HG03064 (cell line): ENCODE results near the gene MID1.

ENCODE experiments used
- ATAC-seq: cut with Tn5 transposase; IDR thresholded peaks from one replicate; pipeline ENCODE4 v1.9.1; 2021; ENCODE audit warnings: low read depth; ENCODE audit not compliant: unreplicated experiment

Gene MID1

DNA sequence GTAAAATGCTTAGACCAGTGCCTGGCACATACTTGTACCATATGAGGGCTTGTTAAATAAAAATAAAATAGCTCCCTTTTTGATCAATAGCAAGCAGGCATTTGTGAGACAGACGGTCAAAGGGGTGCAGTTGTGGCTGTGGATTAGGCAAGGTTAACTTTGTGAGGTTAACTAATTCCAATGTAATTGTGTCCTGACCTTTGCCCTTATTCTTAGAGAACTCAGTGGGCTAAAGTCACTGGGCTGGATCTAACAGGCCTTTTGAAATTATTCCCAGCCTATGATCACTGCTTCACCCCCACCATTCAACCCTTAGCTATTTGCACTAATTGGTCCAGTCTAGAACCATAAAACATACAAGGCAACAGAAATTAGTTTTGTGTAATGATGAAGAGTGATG is 166.4 kb downstream of the MID1 start:
- no peak for ATAC-seq

DNA sequence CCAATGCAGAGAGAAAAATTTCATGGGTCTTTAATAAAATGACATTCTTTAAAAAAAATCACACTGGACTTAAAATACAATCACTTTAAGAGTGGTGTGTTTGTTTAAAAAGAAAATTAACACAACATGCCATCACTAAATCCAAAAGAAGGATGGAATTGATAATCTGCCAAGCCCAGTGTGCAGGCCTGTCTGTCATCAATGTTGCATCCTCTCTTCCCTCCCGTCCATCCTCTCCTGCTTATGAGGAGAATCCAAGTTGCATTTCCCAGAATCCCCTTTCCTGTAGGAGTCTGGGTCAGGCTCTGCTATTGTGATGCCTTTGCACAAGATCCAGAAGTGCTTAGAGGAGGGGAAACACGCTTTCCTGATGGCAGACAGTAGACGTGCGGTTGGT is 169.4 kb downstream of the MID1 start:
- no peak for ATAC-seq

DNA sequence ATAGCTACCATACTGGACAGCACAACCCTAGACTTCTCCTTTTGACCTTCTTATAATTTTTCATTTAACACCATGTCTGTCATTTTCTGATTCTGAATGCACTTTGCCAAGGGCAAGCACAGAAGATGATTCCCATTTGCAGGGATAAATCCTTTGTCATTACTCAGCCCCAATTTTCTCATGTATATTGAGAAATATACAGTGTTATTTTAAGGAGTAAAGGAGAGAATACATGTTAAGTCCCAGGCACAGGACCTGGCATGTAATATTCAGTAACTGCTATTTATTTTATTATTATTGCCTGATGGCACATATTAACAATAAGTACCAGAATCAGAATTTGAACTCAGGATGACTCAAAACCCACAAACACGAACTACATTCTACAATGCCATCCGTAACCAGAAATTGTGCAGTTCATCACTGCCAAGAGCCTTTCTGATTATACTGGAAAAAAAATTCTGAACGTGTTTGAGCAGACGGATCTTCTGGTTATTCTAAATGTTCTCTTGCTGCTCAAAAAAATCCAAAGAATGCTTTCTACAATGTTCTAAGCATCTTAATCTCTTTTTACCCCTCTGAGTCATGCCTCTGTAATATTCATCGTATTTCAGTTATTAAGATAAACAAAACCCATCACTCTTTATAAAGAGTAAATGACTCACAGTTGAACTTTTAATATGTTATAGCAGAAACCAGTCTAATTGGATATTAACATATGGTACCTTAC is 170.0 kb downstream of the MID1 start:
- ATAC-seq = no peak

DNA sequence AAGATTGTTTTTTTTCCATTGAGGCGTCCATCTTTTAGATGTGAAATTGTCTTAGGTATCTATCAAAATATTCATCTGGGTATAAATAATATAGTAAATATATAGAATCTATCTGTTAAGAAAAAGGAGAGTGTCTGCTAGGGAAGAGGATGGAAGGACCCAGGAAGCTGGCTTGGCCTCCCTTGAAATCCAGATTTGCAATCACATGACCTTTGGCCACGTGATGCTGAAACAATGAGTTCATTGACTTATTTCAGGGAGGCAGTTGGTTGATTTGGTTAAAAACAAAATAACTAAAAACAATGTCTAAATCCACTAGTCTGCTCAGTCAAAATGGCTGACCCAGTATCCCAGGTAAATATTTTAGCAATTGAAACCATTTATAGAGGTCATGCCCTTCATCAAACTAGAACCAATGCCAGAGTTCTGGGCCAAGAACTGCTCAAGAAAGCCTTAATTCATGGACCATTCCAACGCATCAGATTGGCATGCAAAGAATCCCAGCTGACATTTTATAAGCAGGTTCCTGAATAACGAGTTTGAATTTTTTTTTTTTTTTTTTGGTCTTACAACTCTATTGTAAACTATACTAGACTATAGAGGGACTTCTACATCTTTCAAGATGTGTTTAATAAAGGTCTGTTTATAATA is 172.7 kb downstream of the MID1 start:
- no peak for ATAC-seq

DNA sequence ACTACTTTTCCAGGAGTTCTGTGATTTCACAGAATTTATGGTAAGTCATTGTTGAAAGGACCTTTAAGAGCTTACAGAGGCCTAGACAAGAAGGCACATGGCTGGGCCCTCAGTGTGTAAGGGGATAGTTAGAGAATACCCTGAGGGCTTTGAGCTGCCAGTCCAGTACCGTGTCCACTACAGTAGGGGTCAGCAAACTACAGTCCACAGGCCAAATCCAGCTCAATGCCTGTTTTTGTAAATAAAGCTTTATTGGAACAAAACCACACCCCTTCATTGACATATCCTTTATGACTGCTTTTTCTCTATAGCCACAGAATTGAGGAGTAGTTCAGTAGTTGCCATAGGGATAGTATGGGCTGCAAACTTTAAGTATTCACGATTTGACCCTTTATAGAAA is 176.2 kb downstream of the MID1 start:
- ATAC-seq = no peak

DNA sequence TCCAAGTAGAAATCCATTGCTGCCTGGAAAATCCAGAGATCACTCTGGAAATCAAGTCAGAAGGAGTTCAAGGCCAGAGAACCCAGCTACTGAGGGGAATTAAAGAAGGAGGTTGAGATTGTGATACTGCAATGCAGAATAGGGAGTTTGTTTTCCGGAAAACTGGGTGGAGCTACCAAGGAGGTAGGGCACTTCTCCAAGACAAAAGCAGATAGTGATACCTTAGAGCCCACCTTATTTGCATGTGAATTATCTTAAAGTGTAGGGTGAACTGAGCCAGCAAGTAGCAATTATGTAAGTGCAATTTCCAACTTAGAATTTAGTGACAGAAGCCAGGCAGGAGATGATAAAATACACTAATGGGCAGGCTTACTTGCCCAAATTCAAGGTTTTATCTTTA is 178.9 kb downstream of the MID1 start:
- ATAC-seq = no peak

DNA sequence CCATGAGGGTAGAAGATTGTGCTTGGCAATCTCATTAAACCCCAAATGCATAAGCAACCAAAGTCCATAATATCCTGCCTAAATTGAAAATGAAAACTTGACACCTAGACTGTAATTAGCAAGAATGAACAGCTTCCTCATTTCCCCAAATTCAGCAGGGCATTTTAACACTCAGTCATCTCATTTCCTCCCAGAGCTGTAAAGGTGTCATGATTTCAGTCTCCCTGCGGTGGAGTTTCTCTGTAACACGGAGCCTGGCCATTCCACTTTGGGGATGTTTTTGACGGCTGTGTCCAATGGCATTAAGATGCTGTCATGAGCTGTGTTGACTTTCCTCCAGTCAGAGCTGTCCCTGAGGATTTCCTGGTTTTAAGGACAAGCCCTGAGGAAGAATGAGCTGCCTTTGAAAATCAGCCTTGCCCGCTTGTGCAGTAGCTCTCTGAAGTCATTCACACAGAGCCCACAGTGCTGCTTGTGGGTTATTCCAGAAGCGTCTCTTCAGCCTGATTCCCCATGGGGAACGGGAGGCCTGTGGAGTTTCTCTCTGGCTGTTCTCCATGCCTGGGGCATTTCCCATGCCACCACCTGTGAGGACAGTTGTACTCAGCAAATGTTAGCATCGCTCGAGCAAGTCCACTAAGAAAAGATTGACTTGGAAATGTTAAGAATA is 187.0 kb downstream of the MID1 start:
- no peak for ATAC-seq

DNA sequence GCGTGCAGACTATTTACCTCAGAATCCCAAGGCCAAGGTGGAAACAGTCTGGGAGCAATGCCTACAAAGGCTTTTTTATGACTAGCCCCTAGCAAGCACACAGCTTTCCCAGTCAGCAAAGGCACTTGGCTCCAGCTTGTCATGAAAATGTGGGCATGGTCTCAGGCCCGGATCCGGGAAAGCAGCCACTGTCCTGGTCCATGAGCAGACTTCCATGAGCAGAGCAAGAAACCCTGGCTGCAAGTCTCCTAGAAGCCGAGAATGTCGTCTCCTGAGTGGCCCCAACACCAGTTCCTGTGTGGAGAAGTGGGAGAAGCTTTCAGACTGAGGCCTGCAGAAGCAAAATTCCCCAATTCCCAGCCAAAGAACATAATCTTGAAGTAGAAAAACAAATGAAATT is 190.5 kb downstream of the MID1 start:
- ATAC-seq = no peak

DNA sequence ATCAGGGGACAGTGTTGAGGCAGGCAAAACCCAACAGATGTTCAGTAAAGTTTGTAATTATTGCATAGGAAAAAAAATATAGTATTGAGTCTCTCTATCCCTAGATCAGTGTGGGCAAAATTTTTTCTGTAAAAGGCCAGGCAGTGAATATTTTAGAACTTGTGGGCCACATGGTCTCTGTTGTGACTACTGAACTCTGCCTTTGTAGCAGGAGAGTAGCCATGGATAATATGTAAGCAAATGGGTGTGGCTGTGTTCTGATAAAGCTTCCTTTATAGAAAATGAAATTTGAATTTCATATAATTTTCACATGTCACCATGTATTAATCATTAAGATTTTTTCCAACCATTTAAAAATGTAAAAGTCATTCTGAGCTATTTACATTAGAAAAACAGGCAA is 193.1 kb downstream of the MID1 start:
- no peak for ATAC-seq

DNA sequence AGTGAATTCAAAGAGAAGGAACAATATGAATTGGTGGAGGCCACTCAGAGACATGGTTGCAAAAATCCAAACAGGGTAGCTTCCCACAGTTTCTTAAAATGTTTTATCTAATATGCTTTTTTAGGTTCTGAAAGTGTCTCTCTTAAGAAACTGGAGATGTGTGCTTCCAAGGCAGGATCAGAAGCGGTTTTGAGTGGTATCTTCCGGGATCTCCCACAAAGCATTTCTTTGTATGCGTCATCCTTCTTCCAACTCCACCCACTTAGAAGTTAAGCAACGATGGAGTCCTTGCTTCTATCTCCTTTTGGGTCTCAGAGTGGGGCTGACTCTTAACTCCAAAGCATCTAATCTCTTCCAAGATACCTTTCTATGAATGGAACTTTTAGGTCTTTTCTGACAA is 196.7 kb downstream of the MID1 start:
- no peak for ATAC-seq

DNA sequence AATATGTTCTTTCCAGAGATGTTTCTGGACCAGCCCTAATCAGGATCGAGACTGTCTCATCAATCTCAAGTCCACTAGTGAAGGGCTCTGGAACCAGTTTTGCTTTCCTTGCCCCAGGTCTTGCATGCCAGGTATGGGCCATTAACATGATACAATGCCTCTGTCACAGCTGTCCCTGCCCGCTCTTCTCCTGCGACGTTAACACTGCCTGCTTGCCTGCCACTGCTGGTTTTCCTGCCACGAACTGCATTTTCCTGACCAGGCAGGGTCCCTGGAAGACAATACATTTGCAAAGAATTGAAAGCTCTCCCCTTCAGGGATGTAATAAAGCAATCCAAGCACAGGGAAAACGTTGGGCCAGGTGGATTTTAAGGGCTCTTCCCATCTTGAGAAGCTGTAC is 200.3 kb downstream of the MID1 start:
- ATAC-seq = no peak

DNA sequence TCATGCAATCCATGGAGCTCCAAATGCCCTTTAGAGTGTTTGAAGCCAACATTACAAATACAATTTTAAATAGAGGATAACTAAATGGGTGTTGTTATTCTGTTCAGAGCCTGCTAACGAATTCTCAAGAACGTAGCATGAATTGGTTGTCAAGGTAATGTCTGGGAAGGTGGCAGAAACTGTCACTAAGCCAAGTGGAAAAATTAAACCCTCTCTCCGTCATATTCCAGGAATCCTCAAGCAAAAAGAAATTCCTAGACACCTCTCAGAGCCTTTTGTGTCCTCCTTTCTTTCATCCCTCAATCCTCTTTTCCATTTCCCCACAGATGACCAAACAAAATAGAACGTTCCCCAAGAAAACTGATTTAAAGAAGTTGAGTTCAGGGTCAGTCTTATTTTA is 204.0 kb downstream of the MID1 start:
- no peak for ATAC-seq

DNA sequence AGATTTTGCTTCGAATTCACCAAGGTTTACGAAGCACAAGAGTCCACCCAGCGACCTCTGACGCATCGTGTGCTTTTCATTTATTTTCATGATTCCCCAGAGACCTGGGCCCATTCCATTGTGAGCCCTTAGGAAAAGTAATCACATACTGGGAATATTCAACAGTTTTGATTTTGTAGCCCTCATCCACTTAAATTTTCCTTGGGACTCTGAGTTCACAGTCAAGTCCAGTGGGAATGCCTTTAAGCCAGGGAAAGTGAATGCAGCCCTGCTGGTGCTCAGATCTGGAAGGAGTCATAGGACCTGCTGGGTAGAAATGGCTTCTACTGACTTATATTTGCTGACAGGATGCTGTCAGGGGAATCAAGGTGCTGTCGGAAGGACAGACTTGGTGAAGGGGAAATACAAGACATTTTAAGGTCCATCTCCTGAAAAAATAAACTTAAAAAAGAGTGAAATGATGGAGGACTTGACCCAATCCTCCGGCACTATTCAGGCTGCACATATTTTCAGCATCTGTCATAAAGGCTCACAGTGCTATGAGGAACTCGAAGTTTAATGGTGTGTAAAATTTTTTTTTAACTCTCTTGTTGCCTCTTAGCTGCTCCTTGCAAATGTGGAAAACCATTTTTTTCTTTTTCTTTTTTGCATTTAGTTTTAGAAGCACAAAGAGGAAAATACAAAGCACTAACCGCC is 204.9 kb downstream of the MID1 start:
- ATAC-seq = no peak

DNA sequence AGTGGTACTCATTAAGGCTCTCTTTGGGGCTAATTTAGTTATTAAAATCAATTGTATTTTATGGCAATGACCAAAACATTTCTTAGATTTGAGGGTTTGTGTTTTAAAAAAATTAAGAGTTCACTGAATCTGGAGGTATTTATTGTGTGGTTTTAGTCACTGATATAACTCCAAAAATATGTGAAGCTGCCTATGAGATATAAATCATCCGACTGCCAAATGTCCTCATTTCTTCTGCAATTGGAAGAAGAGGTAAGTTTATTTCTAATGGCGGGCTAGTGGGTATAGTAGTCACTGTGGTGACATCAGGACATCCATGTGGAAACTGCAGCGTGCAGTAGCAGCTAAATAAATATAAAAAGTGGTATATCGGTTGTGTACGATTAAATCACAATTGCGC is 205.5 kb downstream of the MID1 start:
- no peak for ATAC-seq

DNA sequence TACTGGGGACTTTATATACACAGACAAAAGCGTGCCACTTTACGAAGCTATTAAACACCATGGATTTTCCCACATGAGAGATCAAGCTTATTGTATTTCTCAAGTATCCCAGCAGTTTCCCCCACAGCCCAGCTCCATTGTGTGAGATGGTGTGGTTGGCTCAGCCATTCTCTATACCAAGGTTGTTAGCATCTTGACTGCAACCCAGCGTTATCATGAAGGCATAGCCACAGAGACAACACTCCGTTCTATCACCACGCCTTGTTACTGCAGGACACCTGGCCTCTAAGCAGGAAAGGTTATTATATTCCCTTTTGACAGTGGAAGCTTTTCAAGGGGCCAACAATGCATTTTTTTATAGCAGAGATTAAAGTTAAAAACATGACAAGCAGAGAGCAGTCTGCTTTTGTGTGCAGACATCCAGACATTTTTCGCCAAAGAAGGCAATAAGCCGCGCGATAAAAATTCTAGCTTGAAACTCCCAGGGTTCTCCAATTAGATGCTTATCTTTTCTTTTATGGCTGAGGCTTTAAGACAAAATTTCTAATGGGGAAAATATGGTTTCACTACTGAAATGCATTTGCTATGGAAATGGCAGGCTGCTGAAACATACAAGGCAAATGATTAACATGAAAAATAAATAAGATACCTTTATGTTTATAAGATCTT is 206.1 kb downstream of the MID1 start:
- ATAC-seq = no peak

DNA sequence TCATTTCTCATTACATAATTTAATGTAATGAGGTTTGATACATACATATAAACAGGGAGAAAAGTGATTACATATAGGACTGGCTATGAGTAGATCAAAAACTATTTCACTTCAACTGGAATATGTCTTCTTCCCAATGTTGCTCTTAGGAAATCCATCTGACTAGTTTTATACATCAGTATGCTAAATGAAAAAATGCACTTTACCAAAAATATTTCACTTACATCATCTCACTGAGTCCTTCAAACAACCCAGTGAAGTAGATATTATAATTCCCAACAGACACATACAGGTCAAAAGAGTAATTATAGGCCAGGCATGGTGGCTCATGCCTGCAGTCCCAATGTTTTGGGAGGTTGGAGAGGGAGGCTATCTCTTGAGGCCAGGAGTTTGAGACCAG is 215.9 kb downstream of the MID1 start:
- no peak for ATAC-seq

DNA sequence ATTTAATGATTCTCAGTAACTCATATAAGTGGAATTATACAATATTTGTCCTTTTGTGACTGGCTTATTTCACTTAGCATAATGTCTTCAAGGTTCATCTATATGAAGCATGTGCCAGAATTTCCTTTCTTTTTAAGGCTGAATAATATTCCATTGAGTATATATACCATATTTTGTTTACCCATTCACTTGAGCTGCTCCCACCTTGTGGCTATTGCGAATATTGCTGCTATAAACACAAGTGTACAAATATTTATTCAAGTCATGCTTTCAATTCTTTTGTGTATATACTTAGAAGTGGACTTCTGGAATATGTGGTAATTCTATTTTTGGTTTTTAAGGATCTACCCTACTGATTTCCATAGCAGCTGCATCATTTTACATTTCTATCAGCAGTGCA is 219.1 kb downstream of the MID1 start:
- ATAC-seq = no peak

DNA sequence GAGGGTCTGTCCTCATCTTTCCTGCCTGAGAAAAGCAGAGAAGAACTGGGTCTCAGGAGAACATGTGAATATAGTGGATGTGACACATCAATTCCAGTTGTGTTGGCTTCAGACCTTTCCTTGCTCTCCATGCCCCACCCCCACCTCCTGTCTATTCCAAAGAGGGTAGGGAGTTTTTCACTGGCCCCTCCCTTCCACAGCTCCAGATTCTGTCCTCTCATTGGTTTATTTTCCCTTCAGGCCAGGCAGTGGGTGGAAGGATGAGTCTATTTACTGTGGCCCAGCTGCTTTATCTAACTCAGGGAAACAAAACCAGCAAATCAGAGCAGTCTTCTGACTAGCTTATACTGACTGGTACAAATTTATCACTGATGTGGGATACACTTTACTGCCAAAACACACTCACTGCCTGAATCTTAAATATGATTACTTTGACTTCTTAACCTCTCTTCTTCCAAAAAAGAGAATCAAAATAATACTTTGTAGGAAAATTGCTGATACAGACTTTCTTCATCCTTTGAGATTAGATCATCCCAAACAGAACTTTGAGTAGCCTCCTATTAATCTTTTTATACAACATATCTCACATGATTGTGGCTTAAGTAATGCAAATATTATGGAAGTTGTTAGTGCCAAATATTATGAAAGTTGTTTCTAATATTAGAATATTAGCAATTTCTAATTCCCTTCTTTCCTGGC is 221.2 kb downstream of the MID1 start:
- no peak for ATAC-seq

DNA sequence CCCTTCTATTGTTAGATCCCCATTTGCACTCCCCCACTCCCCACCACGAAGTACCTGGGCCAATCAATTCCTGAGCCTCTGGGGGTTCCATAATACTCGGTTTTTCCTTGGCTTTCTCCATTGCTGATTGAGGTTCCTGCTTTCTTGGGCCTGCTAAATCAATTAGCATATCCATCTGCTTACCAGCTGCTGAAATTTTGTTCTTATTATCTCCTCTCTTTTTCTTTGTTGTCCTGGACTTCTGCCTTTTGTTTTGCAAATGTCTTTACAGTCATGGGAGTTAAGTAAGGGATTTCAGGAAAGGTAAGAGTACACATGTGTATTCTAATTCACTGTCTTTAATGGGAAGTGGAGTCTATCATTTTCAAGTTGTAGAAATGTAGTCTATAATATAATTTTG is 222.2 kb downstream of the MID1 start:
- ATAC-seq = no peak

DNA sequence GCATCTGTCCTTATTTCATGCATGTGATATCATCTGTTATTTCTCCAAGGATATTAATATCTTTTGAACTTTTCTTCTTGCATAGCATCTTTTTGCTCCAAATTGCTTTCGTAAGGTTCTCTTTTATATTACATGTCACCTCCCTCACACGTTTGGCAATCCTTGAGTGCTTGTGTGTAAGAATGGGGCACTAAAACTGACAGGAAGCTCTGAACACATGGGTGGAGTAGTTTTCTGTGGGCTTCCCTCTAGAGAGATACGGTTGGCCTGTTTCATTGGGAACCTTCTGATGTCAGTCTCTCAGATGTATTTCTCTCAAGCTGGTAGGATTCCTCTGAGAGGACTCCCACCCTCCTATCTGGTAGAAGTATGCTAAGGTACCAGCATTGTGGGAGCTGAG is 223.0 kb downstream of the MID1 start:
- ATAC-seq = no peak
